Activated T-cell treated with anti-CD3 and anti-CD28 coated beads for 48 hours (primary cell): ENCODE data around the gene IL37.
"Not testable (repeated sequence)": the region's sequence is repeated elsewhere in the genome, so short reads cannot be mapped to it uniquely, and the experiment has no call there.

Experiments
- DNase-seq: peaks from one replicate; pipeline ENCODE4 v3.0.0-alpha.2; 2020; ENCODE audit warnings: low read depth

IL37 gene

DNA sequence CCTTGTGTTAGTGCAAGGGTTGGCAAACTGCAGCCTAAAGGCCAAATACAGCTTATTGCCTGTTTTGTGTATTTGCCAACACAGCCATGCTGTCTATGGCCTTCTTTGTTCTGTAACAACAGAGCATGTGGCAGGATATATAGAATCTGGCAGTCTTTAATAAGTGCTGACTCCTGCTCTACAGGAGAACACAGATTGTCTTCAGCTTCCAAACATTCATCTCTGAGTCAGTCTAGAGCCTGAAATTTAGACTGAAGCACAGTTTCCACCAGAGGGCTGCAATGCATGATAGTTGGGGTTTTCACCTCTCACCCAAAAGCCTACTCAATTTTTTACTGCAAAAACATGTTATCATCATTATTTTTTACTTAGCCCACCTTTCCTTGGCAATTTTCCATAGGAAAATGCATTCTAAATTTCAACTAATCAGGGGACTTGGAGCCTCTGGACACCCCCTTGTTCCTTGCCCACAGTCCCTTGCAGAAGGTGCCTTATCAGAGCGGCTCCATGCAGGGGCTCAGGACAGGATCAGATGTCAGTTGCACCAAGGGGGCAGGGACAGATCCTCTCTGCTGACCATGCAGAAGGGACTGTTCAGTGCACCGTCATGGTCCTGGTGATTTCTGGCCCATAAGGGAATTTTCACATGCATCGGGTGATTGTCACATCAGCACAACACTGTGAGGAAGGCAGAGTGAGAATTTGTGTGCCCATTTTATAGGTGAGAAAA, 12.4 kb downstream of the IL37 start:
- DNase-seq = no peak

DNA sequence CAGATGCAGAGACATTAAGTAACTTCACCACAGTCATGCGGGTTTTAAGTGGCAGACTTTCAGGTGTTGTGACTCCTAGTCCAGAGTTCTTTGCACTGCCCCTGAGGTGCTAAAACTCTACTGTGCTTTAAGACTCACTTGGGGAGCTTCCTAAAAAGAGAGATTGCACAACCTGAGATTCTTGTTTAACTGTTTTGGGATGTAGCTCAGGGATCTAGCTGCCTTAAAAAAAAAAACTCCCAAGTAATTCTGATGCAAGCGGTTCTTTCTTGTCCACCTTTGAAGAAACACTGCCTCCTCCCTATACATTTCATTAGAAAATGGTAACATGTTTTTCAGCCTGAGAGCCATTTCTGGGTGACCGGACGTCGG, 13.0 kb downstream of the IL37 start:
- no peak for DNase-seq

DNA sequence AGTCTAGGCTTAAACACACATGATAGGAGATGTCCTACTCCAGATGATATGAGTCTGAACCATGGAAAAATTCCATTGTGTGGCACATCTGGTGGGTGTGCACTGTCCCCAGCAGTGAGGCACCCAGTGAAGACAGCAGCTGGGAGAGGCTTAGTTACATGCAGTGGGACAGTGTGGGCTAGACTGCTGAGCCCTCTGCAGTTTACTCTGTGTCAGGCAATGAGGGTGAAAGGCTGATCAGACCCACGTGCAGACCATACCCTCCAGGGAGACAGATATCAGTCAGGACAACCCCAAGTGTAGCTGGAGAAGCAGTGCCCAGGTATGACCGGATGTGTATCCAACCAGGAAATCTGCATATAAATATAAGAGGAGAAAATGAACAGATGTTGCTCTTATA, 13.4 kb downstream of the IL37 start:
- no peak for DNase-seq

- no peak for DNase-seq
Observed at GRCh38 chr2:112924821-112925220, 13.9 kb downstream of the IL37 start.

DNA sequence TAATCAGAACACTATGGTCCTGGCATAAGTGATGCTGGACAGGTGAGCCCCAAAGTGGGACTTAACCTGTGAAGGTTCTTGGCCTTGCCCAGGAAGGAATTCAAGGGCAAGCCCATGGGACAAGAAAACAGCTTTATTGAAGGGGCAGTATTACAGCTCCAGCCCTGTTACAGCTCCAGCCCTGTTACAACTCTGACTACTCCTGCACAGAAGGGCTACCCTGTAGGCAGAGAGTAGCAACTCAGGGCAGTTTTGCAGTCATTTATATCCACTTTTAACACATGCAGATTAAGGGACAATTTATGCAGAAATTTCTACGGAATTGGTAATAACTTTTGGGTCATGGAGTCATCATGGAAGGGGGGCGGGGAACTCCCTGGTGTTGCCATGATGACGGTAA, 15.7 kb downstream of the IL37 start:
- no peak for DNase-seq

DNA sequence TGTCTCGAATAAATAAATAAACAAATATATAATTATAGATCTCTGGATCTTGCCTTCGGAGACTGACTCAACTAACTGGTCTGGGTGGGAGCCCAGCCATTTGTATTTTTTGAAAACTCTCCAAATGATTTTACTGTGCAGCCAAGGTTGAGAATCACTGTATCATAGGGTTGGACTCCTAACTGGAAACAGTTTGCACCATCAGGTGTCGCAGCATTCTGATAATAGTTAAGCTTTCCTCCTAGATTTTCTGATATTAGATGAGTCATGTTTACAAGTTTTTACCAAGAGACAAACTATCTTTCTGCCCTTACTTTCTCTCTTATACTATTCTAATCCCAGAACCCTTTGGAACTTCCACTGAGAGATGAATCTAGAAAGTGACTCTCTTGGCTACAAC, 16.8 kb downstream of the IL37 start:
- DNase-seq = no peak

DNA sequence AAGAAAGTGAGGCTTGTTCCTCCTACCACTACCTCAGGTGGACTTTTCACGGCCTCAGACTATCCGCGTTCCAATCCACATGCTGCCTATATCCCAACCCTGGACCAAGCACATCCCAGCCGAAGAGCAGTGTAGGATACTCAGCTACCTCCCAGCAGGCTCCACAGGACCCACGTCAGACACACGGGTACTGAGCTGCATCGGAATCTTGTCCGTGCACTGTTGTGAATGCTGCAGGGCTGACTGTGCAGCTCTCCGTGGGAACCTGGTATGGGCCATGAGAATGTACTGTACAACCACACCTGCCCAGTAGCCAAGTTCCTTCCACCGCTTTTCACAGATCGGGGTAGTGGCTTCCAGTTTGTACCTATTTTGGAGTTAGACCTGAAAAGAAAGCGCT, 22.3 kb downstream of the IL37 start:
- no peak for DNase-seq

GRCh38 chr2:112934117-112934516, 23.2 kb downstream of the IL37 start:
- DNase-seq = not testable (repeated sequence)

DNA sequence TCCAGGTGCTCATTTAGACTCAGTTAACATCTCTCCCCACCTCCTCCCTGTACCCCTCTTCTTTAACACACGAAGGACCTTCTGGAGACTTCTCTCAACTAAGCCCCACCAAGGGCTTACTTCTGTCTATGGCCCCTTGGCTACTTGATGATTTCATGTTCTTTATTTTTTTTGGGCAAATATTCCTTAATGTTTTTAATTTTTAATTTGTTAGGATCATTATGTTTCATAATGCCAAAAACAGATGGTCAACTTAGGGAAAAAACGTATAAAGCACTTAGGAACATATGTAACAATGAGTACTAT, 25.9 kb downstream of the IL37 start:
- DNase-seq = no peak

GRCh38 chr2:112938904-112939303, 27.9 kb downstream of the IL37 start:
- DNase-seq = no peak

DNA sequence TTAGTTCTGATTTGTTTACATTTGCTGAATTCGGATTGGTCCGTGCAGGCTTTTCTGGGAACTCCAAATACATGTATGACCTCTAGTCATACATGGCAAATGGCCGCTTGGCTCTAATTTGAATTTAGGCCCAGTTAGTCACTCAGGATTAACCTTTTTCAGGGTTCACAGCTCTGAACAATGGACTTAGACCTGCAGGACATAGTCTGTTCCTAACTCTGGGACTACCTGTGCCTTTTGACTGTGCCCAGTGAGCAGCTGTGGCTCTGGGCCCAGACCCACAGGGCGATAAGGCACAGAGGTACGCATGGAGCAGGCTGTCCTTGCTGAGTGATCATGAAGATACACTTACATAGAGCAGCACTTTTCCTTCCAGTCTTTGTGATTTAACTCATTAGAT, 28.5 kb downstream of the IL37 start:
- no peak for DNase-seq

- no peak for DNase-seq
Observed at GRCh38 chr2:112940859-112941625, 30.1 kb downstream of the IL37 start.

GRCh38 chr2:112941753-112942653, 31.0 kb downstream of the IL37 start:
- DNase-seq = peak; percentile 70

- no peak for DNase-seq
Observed at GRCh38 chr2:112942654-112943002, 31.7 kb downstream of the IL37 start.

- DNase-seq = no peak
Observed at GRCh38 chr2:112944971-112945370, 34.0 kb downstream of the IL37 start.

- DNase-seq = no peak
Observed at GRCh38 chr2:112946086-112946485, 35.1 kb downstream of the IL37 start.

GRCh38 chr2:112947374-112947773, 36.4 kb downstream of the IL37 start:
- no peak for DNase-seq

DNA sequence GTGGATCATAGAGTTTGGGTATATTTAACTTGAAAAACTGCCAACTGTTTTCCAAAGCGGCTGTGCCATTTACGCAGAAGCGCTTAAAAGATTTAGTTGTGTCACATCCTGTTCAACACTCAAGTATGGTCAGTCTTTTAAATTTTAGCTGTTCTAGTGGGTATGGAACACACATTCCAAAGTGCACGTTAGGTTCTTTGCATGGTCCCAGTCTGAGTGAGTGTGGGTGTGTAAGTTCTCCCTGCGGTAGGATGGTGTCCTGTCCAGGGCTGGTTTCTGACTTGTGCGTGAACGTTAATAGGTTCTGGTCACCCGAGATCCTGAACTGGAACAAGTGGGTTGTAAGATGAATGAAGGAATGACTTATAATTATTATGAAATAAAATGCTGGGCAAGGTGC, 38.5 kb downstream of the IL37 start:
- no peak for DNase-seq

DNA sequence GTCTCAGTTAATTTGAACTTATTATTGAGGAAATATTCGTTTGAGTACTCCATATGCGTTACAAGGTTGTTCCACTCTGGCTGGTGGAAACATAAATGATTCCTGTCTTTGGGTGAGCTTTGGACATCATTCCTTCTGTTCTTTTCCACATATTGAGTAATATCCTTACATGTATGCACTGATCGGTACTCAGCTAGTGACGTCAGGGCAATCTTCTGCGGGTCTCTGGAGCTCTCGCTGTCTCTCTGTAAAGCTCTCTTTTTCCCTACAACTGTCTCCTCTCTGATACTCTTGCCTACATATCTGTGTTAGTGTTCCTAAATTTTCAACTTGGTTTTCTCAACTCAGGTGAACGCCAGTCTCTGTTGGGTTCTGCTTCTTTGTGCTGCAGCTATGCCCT, 43.4 kb downstream of the IL37 start:
- no peak for DNase-seq

GRCh38 chr2:112957511-112957910, 46.5 kb downstream of the IL37 start:
- DNase-seq = no peak

DNA sequence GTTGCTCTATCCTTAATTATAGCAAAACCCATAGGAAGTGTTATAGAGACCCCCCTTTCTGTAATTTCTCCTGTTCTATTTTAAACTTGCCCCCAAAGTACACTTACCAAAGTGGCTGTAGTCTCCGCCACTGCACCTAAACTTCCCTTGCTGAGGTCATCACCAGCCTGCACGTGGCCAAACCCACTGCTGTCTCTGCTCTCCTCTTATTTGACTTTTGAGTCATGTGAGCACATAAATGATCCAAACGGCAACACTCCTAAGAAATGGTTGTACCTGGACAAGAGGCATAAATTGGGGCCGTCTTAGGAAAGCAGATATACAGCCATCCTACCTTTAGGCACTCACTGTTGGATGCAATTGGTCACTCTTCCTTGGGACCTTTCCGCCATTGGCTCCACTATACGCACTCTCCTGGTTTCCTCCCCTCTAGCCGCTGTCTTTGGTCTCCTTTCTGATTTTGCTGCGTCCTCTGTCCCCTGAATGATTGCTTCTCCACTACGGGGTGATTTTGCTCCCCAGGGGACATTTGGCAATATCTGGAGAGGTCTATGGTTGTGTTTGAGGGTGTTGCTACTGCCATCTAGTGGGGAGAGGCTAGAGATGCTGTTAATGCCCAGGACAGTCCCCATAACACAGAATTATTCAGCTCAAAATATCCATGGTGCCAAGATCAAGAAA, 47.6 kb downstream of the IL37 start:
- no peak for DNase-seq

GRCh38 chr2:112959109-112959812, 48.3 kb downstream of the IL37 start:
- DNase-seq = no peak
